ENCODE results near the gene MEGF6.
"Not testable (repeated sequence)": the region's sequence is repeated elsewhere in the genome, so short reads cannot be mapped to it uniquely, and the experiment has no call there.

MEGF6 gene

GRCh38 chr1:3593334-3593733 is 18.0 kb downstream of the MEGF6 start:
- Histone ChIP-seq H3K36me3 (ENCODE audit: control insufficient read depth, insufficient read depth, low read length) (no peaks in the 10 kb centered on the region; the same call in 1 of the 2 replicates), H3K27me3 (ENCODE audit: control insufficient read depth, insufficient read depth, low read length) (no peaks in the 10 kb centered on the region), H3K9me3 (ENCODE audit: control insufficient read depth, insufficient read depth, low read length) (no peaks in the 10 kb centered on the region), H3K4me1 (ENCODE audit: control insufficient read depth, insufficient read depth, low read length) (peaks cover 12% of the 10 kb centered on the region), H3K4me3 (ENCODE audit: low read length) (no peak overlapping the region), H3K27ac (ENCODE audit: low read length) (no peak overlapping the region)
- WGBS (ENCODE audit: insufficient coverage, insufficient read length), result no CpG with 5 or more reads among the region's 17 CpGs
- DNase-seq (ENCODE audit: low read depth, low spot score), result no peak

- H3K36me3 ChIP-seq (ENCODE audit: control insufficient read depth, insufficient read depth, low read length), result no peaks in the 10 kb centered on the region; the same call in 1 of the 2 replicates
- no peaks in the 10 kb centered on the region for H3K27me3 ChIP-seq (ENCODE audit: control insufficient read depth, insufficient read depth, low read length)
- peaks cover 9% of the 10 kb centered on the region for H3K4me1 ChIP-seq (ENCODE audit: control insufficient read depth, insufficient read depth, low read length)
- DNase-seq (ENCODE audit: low read depth, low spot score), result no peak
- H3K9me3 ChIP-seq (ENCODE audit: control insufficient read depth, insufficient read depth, low read length), result no peaks in the 10 kb centered on the region
- WGBS (ENCODE audit: insufficient coverage, insufficient read length), result no CpG with 5 or more reads among the region's 33 CpGs
- H3K4me3 ChIP-seq (ENCODE audit: low read length), result no peak overlapping the region
- no peak overlapping the region for H3K27ac ChIP-seq (ENCODE audit: low read length)
These were observed 20.1 kb downstream of the MEGF6 start for GRCh38 chr1:3590951-3591865.

GRCh38 chr1:3590139-3590763 is 21.1 kb downstream of the MEGF6 start:
- DNase-seq (ENCODE audit: low read depth, low spot score), result no peak
- Histone ChIP-seq H3K36me3 (ENCODE audit: control insufficient read depth, insufficient read depth, low read length) (peaks cover 5% of the 10 kb centered on the region; the same call in 1 of the 2 replicates), H3K4me1 (ENCODE audit: control insufficient read depth, insufficient read depth, low read length) (peaks cover 9% of the 10 kb centered on the region), H3K9me3 (ENCODE audit: control insufficient read depth, insufficient read depth, low read length) (peaks cover 2% of the 10 kb centered on the region), H3K4me3 (ENCODE audit: low read length) (no peak overlapping the region), H3K27ac (ENCODE audit: low read length) (no peak overlapping the region), H3K27me3 (ENCODE audit: control insufficient read depth, insufficient read depth, low read length) (no peaks in the 10 kb centered on the region)
- no CpG with 5 or more reads among the region's 27 CpGs for WGBS (ENCODE audit: insufficient coverage, insufficient read length)

DNA sequence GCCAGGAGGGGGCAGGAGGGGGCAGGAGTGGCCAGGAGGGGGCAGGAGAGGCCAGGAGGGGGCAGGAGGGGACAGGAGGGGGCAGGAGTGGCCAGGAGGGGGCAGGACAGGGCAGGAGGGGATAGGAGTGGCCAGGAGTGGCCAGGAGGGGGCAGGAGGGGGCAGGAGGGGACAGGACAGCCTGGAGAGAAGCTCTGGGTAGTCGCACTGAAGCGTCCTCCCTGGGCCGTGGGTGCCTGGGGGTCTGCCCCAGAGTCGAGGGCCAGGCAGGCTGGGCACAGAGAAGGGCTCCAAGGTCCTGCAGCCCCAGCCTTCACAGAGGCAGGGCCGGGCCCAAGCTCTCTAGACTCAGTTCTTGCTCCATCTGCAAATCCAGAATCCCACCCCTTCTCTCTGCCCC is 22.9 kb downstream of the MEGF6 start:
- Histone ChIP-seq H3K4me1 (ENCODE audit: control insufficient read depth, insufficient read depth, low read length) (peaks cover 9% of the 10 kb centered on the region), H3K9me3 (ENCODE audit: control insufficient read depth, insufficient read depth, low read length) (peaks cover 2% of the 10 kb centered on the region), H3K4me3 (ENCODE audit: low read length) (no peak overlapping the region), H3K36me3 (ENCODE audit: control insufficient read depth, insufficient read depth, low read length) (0 out of 2 replicates have a peak, but pooled peaks cover 5% of the 10 kb centered on the region), H3K27me3 (ENCODE audit: control insufficient read depth, insufficient read depth, low read length) (no peaks in the 10 kb centered on the region), H3K27ac (ENCODE audit: low read length) (no peak overlapping the region)
- no peak for DNase-seq (ENCODE audit: low read depth, low spot score)
- WGBS (ENCODE audit: insufficient coverage, insufficient read length), result no CpG with 5 or more reads among the region's 5 CpGs

GRCh38 chr1:3586986-3587759 is 24.1 kb downstream of the MEGF6 start:
- peaks cover 6% of the 10 kb centered on the region for H3K4me1 ChIP-seq (ENCODE audit: control insufficient read depth, insufficient read depth, low read length)
- peaks cover 2% of the 10 kb centered on the region for H3K9me3 ChIP-seq (ENCODE audit: control insufficient read depth, insufficient read depth, low read length)
- 0 out of 2 replicates have a peak, but pooled peaks cover 5% of the 10 kb centered on the region for H3K36me3 ChIP-seq (ENCODE audit: control insufficient read depth, insufficient read depth, low read length)
- WGBS (ENCODE audit: insufficient coverage, insufficient read length), result no CpG with 5 or more reads among the region's 24 CpGs
- H3K4me3 ChIP-seq (ENCODE audit: low read length), result no peak overlapping the region
- no peak for DNase-seq (ENCODE audit: low read depth, low spot score)
- no peaks in the 10 kb centered on the region for H3K27me3 ChIP-seq (ENCODE audit: control insufficient read depth, insufficient read depth, low read length)
- H3K27ac ChIP-seq (ENCODE audit: low read length), result no peak overlapping the region

DNA sequence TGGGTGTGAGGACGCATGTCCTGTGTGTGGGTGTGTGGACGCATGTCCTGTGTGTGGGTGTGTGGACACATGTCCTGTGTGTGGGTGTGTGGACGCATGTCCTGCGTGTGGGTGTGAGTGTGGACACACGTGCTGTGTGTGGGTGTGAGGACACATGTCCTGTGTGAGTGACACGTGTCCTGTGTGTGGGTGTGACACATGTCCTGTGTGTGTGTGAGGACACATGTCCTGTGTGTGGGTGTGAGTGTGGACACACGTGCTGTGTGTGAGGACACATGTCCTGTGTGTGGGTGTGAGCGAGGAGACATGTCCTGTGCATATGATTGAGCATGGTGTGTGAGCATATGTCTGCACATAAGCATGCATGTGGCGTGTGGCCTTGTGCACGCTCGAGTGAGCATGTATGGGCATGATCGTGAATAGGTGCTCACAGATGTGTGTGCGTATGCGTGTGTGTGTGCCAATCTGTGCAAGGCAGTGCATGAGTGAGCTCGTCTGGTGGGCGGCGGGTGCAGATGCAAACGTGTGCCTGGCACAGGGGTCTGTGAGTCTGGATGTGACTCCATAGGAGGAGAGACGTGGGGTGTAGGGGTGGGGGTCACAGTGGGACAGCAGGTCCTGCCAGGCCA is 25.3 kb downstream of the MEGF6 start:
- H3K36me3 ChIP-seq (ENCODE audit: control insufficient read depth, insufficient read depth, low read length), result 0 out of 2 replicates have a peak, but pooled peaks cover 5% of the 10 kb centered on the region
- peaks cover 6% of the 10 kb centered on the region for H3K4me1 ChIP-seq (ENCODE audit: control insufficient read depth, insufficient read depth, low read length)
- no peak for DNase-seq (ENCODE audit: low read depth, low spot score)
- no peak overlapping the region for H3K4me3 ChIP-seq (ENCODE audit: low read length)
- WGBS (ENCODE audit: insufficient coverage, insufficient read length), result no CpG with 5 or more reads among the region's 19 CpGs
- H3K27me3 ChIP-seq (ENCODE audit: control insufficient read depth, insufficient read depth, low read length), result no peaks in the 10 kb centered on the region
- H3K9me3 ChIP-seq (ENCODE audit: control insufficient read depth, insufficient read depth, low read length), result peaks cover 2% of the 10 kb centered on the region
- no peak overlapping the region for H3K27ac ChIP-seq (ENCODE audit: low read length)

- not testable (repeated sequence) for H3K4me3 ChIP-seq (ENCODE audit: low read length); H3K27me3 ChIP-seq (ENCODE audit: control insufficient read depth, insufficient read depth, low read length); H3K9me3 ChIP-seq (ENCODE audit: control insufficient read depth, insufficient read depth, low read length); H3K4me1 ChIP-seq (ENCODE audit: control insufficient read depth, insufficient read depth, low read length); DNase-seq (ENCODE audit: low read depth, low spot score); H3K27ac ChIP-seq (ENCODE audit: low read length); H3K36me3 ChIP-seq (ENCODE audit: control insufficient read depth, insufficient read depth, low read length)
- WGBS (ENCODE audit: insufficient coverage, insufficient read length), result no CpG with 5 or more reads among the region's 6 CpGs
These were observed 25.9 kb downstream of the MEGF6 start for GRCh38 chr1:3585353-3585868.

GRCh38 chr1:3584915-3585314 is 26.4 kb downstream of the MEGF6 start:
- H3K9me3 ChIP-seq (ENCODE audit: control insufficient read depth, insufficient read depth, low read length), result peaks cover 2% of the 10 kb centered on the region
- H3K36me3 ChIP-seq (ENCODE audit: control insufficient read depth, insufficient read depth, low read length), result 0 out of 2 replicates have a peak, but pooled peaks cover 5% of the 10 kb centered on the region
- DNase-seq (ENCODE audit: low read depth, low spot score), result no peak
- peaks cover 1% of the 10 kb centered on the region for H3K4me1 ChIP-seq (ENCODE audit: control insufficient read depth, insufficient read depth, low read length)
- no peak overlapping the region for H3K4me3 ChIP-seq (ENCODE audit: low read length)
- no CpG with 5 or more reads among the region's 7 CpGs for WGBS (ENCODE audit: insufficient coverage, insufficient read length)
- no peaks in the 10 kb centered on the region for H3K27me3 ChIP-seq (ENCODE audit: control insufficient read depth, insufficient read depth, low read length)
- H3K27ac ChIP-seq (ENCODE audit: low read length), result no peak overlapping the region

- WGBS (ENCODE audit: insufficient coverage, insufficient read length), result no CpG with 5 or more reads among the region's 21 CpGs
- H3K36me3 ChIP-seq (ENCODE audit: control insufficient read depth, insufficient read depth, low read length); H3K4me1 ChIP-seq (ENCODE audit: control insufficient read depth, insufficient read depth, low read length); DNase-seq (ENCODE audit: low read depth, low spot score); H3K9me3 ChIP-seq (ENCODE audit: control insufficient read depth, insufficient read depth, low read length); H3K27me3 ChIP-seq (ENCODE audit: control insufficient read depth, insufficient read depth, low read length); H3K27ac ChIP-seq (ENCODE audit: low read length); H3K4me3 ChIP-seq (ENCODE audit: low read length): not testable (repeated sequence)
These were observed 27.6 kb downstream of the MEGF6 start for GRCh38 chr1:3583751-3584150.
